Common myeloid progenitor, CD34-positive (primary cell): ENCODE measurements around the gene FNBP1.
A peak's percentile ranks its signal among the peaks of the same experiment; 100 is the strongest.

ENCODE experiments used
- CTCF ChIA-PET: fragments of 350-600 bp; sonication (Branson Sonifier 250); formaldehyde crosslinking; loops from one replicate; lab custom pipeline; 2021; ENCODE audit warnings: antibody characterized with exemption; lab: Charles Lee
- POLR2A ChIA-PET: fragments of 350-600 bp; sonication (Branson Sonifier 250); formaldehyde crosslinking; loops from one replicate; lab custom pipeline; 2021; ENCODE audit warnings: antibody characterized with exemption; lab: Charles Lee
- DNase-seq, 3 donors: peaks; one replicate each; pipeline versions ENCODE4 v3.0.0 to v3.0.0-alpha.2; 2013
- H3K27ac ChIP-seq, 2 experiments: 1 replicate in 1 of 2; 2 replicates in 1 of 2; pipeline ENCODE4 v1.7.0; 2013; ENCODE audit warnings: inconsistent platforms in 2 of 2, low read length in 2 of 2, mild to moderate bottlenecking in 2 of 2, low read depth in 1 of 2, moderate library complexity in 1 of 2; ENCODE audit not compliant: severe bottlenecking in 2 of 2, insufficient read depth in 1 of 2, poor library complexity in 1 of 2
- H3K27me3 ChIP-seq, 5 experiments: replicated peaks in 2 of 5; 1 replicate in 3 of 5; 2 replicates in 2 of 5; pipeline versions ENCODE4 v1.6.1 to v1.7.0; 2013; ENCODE audit warnings: low read length in 4 of 5, mild to moderate bottlenecking in 2 of 5, moderate library complexity in 2 of 5, inconsistent platforms in 1 of 5; ENCODE audit not compliant: insufficient read depth in 5 of 5, control insufficient read depth in 4 of 5
- H3K36me3 ChIP-seq, 4 experiments: 1 replicate in 2 of 4; 2 replicates in 2 of 4; pipeline versions ENCODE4 v1.6.1 to v1.7.0; 2013; ENCODE audit warnings: low read length in 3 of 4, control low read depth in 1 of 4, mild to moderate bottlenecking in 1 of 4; ENCODE audit not compliant: control insufficient read depth in 4 of 4, insufficient read depth in 4 of 4
- H3K4me1 ChIP-seq, 4 experiments: 1 replicate in 3 of 4; 2 replicates in 1 of 4; pipeline versions ENCODE4 v1.6.1 to v1.7.1; 2013; ENCODE audit warnings: low read length in 3 of 4, mild to moderate bottlenecking in 3 of 4, control low read depth in 1 of 4, inconsistent platforms in 1 of 4, moderate library complexity in 1 of 4; ENCODE audit not compliant: control insufficient read depth in 4 of 4, insufficient read depth in 4 of 4; ENCODE audit errors: control extremely low read depth in 1 of 4
- H3K4me3 ChIP-seq, 7 experiments: 1 replicate in 4 of 7; 2 replicates in 3 of 7; pipeline versions ENCODE4 v1.5.1 to v1.7.0; 2013; ENCODE audit warnings: mild to moderate bottlenecking in 7 of 7, low read length in 6 of 7, moderate library complexity in 6 of 7, inconsistent platforms in 2 of 7, low read depth in 2 of 7, control low read depth in 1 of 7; ENCODE audit not compliant: insufficient read depth in 4 of 7, control insufficient read depth in 1 of 7; ENCODE audit errors: extremely low read depth in 1 of 7
- H3K9me3 ChIP-seq, 5 experiments: 1 replicate in 4 of 5; 2 replicates in 1 of 5; pipeline versions ENCODE4 v1.6.1 to v1.7.1; 2013; ENCODE audit warnings: low read length in 4 of 5, mild to moderate bottlenecking in 2 of 5, inconsistent platforms in 1 of 5, low read depth in 1 of 5, moderate library complexity in 1 of 5; ENCODE audit not compliant: control insufficient read depth in 4 of 5, insufficient read depth in 2 of 5; ENCODE audit errors: control extremely low read depth in 1 of 5
- WGBS: methylation state at CpG from one replicate; pipeline ENCODE4 v1.1.5; 2013; ENCODE audit not compliant: insufficient coverage; 5-methylcytosine and 5-hydroxymethylcytosine counted together

Gene FNBP1

GRCh38 chr9:129918296-129918950, 124.6 kb downstream of the FNBP1 start:
- CTCF ChIA-PET: interaction anchor here (1.2 kb wide), 2 partner anchors 8 to 12 kb away, joined by 3 read pairs; no protein-coding TSS in a partner anchor
- Histone ChIP-seq H3K4me1 (peaks cover 0 to 16% (median 6%) of the 10 kb centered on the region in 4 experiments), H3K27ac (no peak overlapping the region), H3K4me3 (no peak overlapping the region), H3K36me3 (peaks cover 6 to 68% (median 31%) of the 10 kb centered on the region in 4 experiments), H3K27me3 (no peaks in the 10 kb centered on the region), H3K9me3 (no peaks in the 10 kb centered on the region)
- POLR2A ChIA-PET: interaction anchor here (0.7 kb wide), 1 partner anchor 16 kb away, joined by 4 read pairs; no protein-coding TSS in a partner anchor
- WGBS: 94% methylated on average over 9 of the region's 14 CpGs
- DNase-seq: no peak

GRCh38 chr9:129916707-129917106, 126.3 kb downstream of the FNBP1 start:
- POLR2A ChIA-PET: interaction anchor here (0.8 kb wide), 1 partner anchor 1993 kb away, joined by 5 read pairs; no protein-coding TSS in a partner anchor
- Histone ChIP-seq H3K36me3 (peaks cover 2 to 58% (median 24%) of the 10 kb centered on the region in 4 experiments), H3K4me3 (no peak overlapping the region), H3K27ac (no peak overlapping the region), H3K4me1 (peaks cover 0 to 14% (median 6%) of the 10 kb centered on the region in 4 experiments), H3K9me3 (no peaks in the 10 kb centered on the region), H3K27me3 (no peaks in the 10 kb centered on the region)
- WGBS: 99% methylated on average over 6 of the region's 7 CpGs
- DNase-seq: no peak
- CTCF ChIA-PET: interaction anchor here (0.8 to 1.0 kb wide), 5 partner anchors 10 to 182 kb away, joined by 3 read pairs; no protein-coding TSS in a partner anchor

GRCh38 chr9:129914051-129914450, 128.9 kb downstream of the FNBP1 start:
- Histone ChIP-seq H3K4me1 (peaks cover 0 to 10% (median 5%) of the 10 kb centered on the region in 4 experiments), H3K27ac (no peak overlapping the region), H3K27me3 (no peaks in the 10 kb centered on the region), H3K36me3 (peaks cover 7 to 61% (median 31%) of the 10 kb centered on the region in 4 experiments), H3K9me3 (no peaks in the 10 kb centered on the region), H3K4me3 (no peak overlapping the region)
- POLR2A ChIA-PET: no interaction called here
- DNase-seq: no peak
- WGBS: 100% methylated on average over 2 of the region's 5 CpGs
- CTCF ChIA-PET: interaction anchor here (1.2 to 1.3 kb wide), 2 partner anchors 10 to 29 kb away, joined by 3 read pairs; no protein-coding TSS in a partner anchor

GRCh38 chr9:129910628-129911567, 132.1 kb downstream of the FNBP1 start:
- POLR2A ChIA-PET: interaction anchor here (0.6 to 1.8 kb wide), 2 partner anchors 9 to 44 kb away, joined by 5 to 6 read pairs; no protein-coding TSS in a partner anchor
- Histone ChIP-seq H3K9me3 (no peaks in the 10 kb centered on the region), H3K4me1 (peaks cover 0 to 10% (median 5%) of the 10 kb centered on the region in 4 experiments), H3K36me3 (peaks cover 7 to 66% (median 32%) of the 10 kb centered on the region in 4 experiments), H3K4me3 (no peak overlapping the region), H3K27me3 (no peaks in the 10 kb centered on the region), H3K27ac (peak overlapping the region in 1 of 2 experiments; percentile 54)
- 98% methylated on average over 11 of the region's 15 CpGs for WGBS
- CTCF ChIA-PET: interaction anchor here (1.1 to 1.7 kb wide), 5 partner anchors 8 to 26 kb away, joined by 3 to 6 read pairs (median 4); no protein-coding TSS in a partner anchor
- peak; percentile 73 to 96 (median 90) for DNase-seq

GRCh38 chr9:129909851-129910250, 133.1 kb downstream of the FNBP1 start:
- 94% methylated on average over 8 of the region's 9 CpGs for WGBS
- Histone ChIP-seq H3K27ac (peak overlapping the region in 1 of 2 experiments; percentile 54), H3K4me1 (peaks cover 0 to 10% (median 5%) of the 10 kb centered on the region in 4 experiments), H3K27me3 (no peaks in the 10 kb centered on the region), H3K4me3 (no peak overlapping the region), H3K36me3 (peaks cover 9 to 65% (median 30%) of the 10 kb centered on the region in 4 experiments), H3K9me3 (no peaks in the 10 kb centered on the region)
- ChIA-PET CTCF (interaction anchor here (0.9 to 1.7 kb wide), 6 partner anchors 9 to 25 kb away, joined by 3 to 6 read pairs (median 4); no protein-coding TSS in a partner anchor), POLR2A (interaction anchor here (0.6 to 1.8 kb wide), 2 partner anchors 10 to 45 kb away, joined by 5 to 6 read pairs; no protein-coding TSS in a partner anchor)
- no peak for DNase-seq

GRCh38 chr9:129908906-129909305, 134.1 kb downstream of the FNBP1 start:
- H3K9me3 ChIP-seq: no peaks in the 10 kb centered on the region
- H3K4me3 ChIP-seq: no peak overlapping the region
- WGBS: 100% methylated on average over 2 of the region's 4 CpGs
- peaks cover 0 to 10% (median 5%) of the 10 kb centered on the region in 4 experiments for H3K4me1 ChIP-seq
- H3K36me3 ChIP-seq: peaks cover 16 to 68% (median 36%) of the 10 kb centered on the region in 4 experiments
- CTCF ChIA-PET: interaction anchor here (1.5 to 1.7 kb wide), 2 partner anchors 21 to 184 kb away, joined by 3 to 4 read pairs; no protein-coding TSS in a partner anchor
- H3K27ac ChIP-seq: no peak overlapping the region
- POLR2A ChIA-PET: no interaction called here
- DNase-seq: no peak
- H3K27me3 ChIP-seq: no peaks in the 10 kb centered on the region
